Caco-2 (cell line): Measurements from ENCODE around the gene GDPD4. TPM values are rescaled to one million over a fixed set of nuclear protein-coding genes. Genes with fewer than 3 reads are reported as not detected.
A peak's percentile ranks its signal among the peaks of the same experiment; 100 is the strongest.
"Not testable (repeated sequence)": the region's sequence is repeated elsewhere in the genome, so short reads cannot be mapped to it uniquely, and the experiment has no call there.

Source experiments
- BruUV-seq: library from RNA; stranded (reverse); fragments of 400-500 nt; replicated peaks from 2 replicates; lab custom pipeline; 2021; lab: Mats Ljungman, UMichigan
- CTCF ChIA-PET: fragments of 300-600 bp; sonication (Branson Sonifier 250); formaldehyde crosslinking; loops from one replicate; lab custom pipeline; 2022; ENCODE audit warnings: antibody characterized with exemption; lab: Charles Lee
- POLR2A ChIA-PET: fragments of 300-600 bp; sonication (Branson Sonifier 250); formaldehyde crosslinking; loops from one replicate; lab custom pipeline; 2022; ENCODE audit warnings: antibody characterized with exemption; lab: Charles Lee
- DNase-seq, 2 experiments: peaks; one replicate each; pipeline versions ENCODE4 v3.0.0 to v3.0.0-alpha.2; 2020 to 2022
- H3K27me3 ChIP-seq: replicated peaks from 2 replicates; pipeline ENCODE4 v1.6.0; 2011; ENCODE audit warnings: low read length; ENCODE audit not compliant: control insufficient read depth, insufficient read depth
- H3K36me3 ChIP-seq: 2 replicates; pipeline ENCODE4 v1.5.1; 2011; ENCODE audit warnings: low read length; ENCODE audit not compliant: control insufficient read depth, insufficient read depth
- H3K4me1 ChIP-seq: fragments of 250-450 bp; sonication (Bioruptor Pico); 2 replicates; pipeline ENCODE4 v1.5.1; 2020; ENCODE audit warnings: mild to moderate bottlenecking
- H3K4me3 ChIP-seq: 2 replicates; pipeline ENCODE4 v1.5.1; 2011; ENCODE audit warnings: low read depth, mild to moderate bottlenecking, control low read depth, low read length
- H3K9me3 ChIP-seq: fragments of 250-450 bp; sonication (Bioruptor Pico); 2 replicates; pipeline ENCODE4 v1.5.1; 2020; ENCODE audit warnings: mild to moderate bottlenecking, moderate library complexity
- H3K27ac Mint-ChIP-seq: one replicate; pipeline ENCODE4 v1.8.0; 2022; ENCODE audit warnings: mixed read lengths; ENCODE audit not compliant: unreplicated experiment
- H3K27me3 Mint-ChIP-seq: one replicate; pipeline ENCODE4 v1.8.0; 2022; ENCODE audit warnings: mixed read lengths; ENCODE audit not compliant: insufficient read depth, unreplicated experiment
- H3K36me3 Mint-ChIP-seq: one replicate; pipeline ENCODE4 v1.8.0; 2022; ENCODE audit warnings: mild to moderate bottlenecking, mixed read lengths; ENCODE audit not compliant: insufficient read depth, unreplicated experiment
- H3K4me1 Mint-ChIP-seq: one replicate; pipeline ENCODE4 v1.8.0; 2022; ENCODE audit warnings: low read depth, mixed read lengths; ENCODE audit not compliant: unreplicated experiment
- H3K4me3 Mint-ChIP-seq: one replicate; pipeline ENCODE4 v1.8.0; 2022; ENCODE audit warnings: mild to moderate bottlenecking, moderate library complexity, mixed read lengths; ENCODE audit not compliant: unreplicated experiment
- H3K9me3 Mint-ChIP-seq: one replicate; pipeline ENCODE4 v1.8.0; 2022; ENCODE audit warnings: mixed read lengths; ENCODE audit not compliant: unreplicated experiment
- CTCF ChIP-seq, 2 experiments: fragments of 200-600 bp in 1 of 2; IDR thresholded peaks; 1 replicate in 1 of 2; 2 replicates in 1 of 2; pipeline versions ENCODE4 v1.5.1 to v1.8.0; 2011 to 2022; ENCODE audit warnings: antibody characterized with exemption in 1 of 2, control low read depth in 1 of 2, inconsistent platforms in 1 of 2, low read depth in 1 of 2, low read length in 1 of 2, mild to moderate bottlenecking in 1 of 2, moderate library complexity in 1 of 2; ENCODE audit not compliant: insufficient read depth in 1 of 2, severe bottlenecking in 1 of 2, unreplicated experiment in 1 of 2
- intact Hi-C: fragments of 100-400 bp; cut with micrococcal nuclease; formaldehyde crosslinking; loops from one replicate; pipeline ENCODE4 v1.10.0; 2022; ENCODE audit not compliant: unreplicated experiment
- total RNA-seq: library from RNA; stranded (reverse); gene quantifications from 2 replicates; pipeline ENCODE4 v1.2.3, GENCODE V29; 2022

The GDPD4 gene
- total RNA-seq, 1 experiment from 2014 or later = not detected

GRCh38 chr11:77303328-77303727 is 1.8 kb upstream of the GDPD4 start:
- Histone ChIP-seq H3K9me3 (no peaks in the 10 kb centered on the region), H3K27me3 (no peaks in the 10 kb centered on the region), H3K36me3 (no peaks in the 10 kb centered on the region), H3K4me3 (no peak overlapping the region), H3K4me1 (peaks cover 5% of the 10 kb centered on the region; the same call in 1 of the 2 replicates)
- TF ChIP-seq CTCF (IDR thresholded peaks at IDR 0.05; ENCODE audit: insufficient read depth in 1 of 2, low read depth in 1 of 2, low read length in 1 of 2, severe bottlenecking in 1 of 2, unreplicated experiment in 1 of 2) = no peak
- H3K4me3 Mint-ChIP-seq = no peak overlapping the region
- ChIA-PET CTCF (no interaction called here), POLR2A (no interaction called here)
- BruUV-seq = no TSS peak
- H3K36me3 Mint-ChIP-seq = no peaks in the 10 kb centered on the region
- H3K27ac Mint-ChIP-seq = no peak overlapping the region
- no peak for DNase-seq
- peaks cover 3% of the 10 kb centered on the region for H3K27me3 Mint-ChIP-seq
- intact Hi-C loops = no loop called here
- H3K4me1 Mint-ChIP-seq = peaks cover 6% of the 10 kb centered on the region
- no peaks in the 10 kb centered on the region for H3K9me3 Mint-ChIP-seq

GRCh38 chr11:77302752-77303151 is 1.3 kb upstream of the GDPD4 start:
- Mint-ChIP-seq H3K27me3 (no peaks in the 10 kb centered on the region), H3K9me3 (no peaks in the 10 kb centered on the region), H3K27ac (no peak overlapping the region), H3K4me1 (peaks cover 6% of the 10 kb centered on the region), H3K4me3 (no peak overlapping the region), H3K36me3 (no peaks in the 10 kb centered on the region)
- Histone ChIP-seq H3K36me3 (no peaks in the 10 kb centered on the region), H3K4me3 (no peak overlapping the region), H3K27me3 (no peaks in the 10 kb centered on the region), H3K4me1 (peaks cover 5% of the 10 kb centered on the region; the same call in 1 of the 2 replicates), H3K9me3 (no peaks in the 10 kb centered on the region)
- ChIA-PET CTCF (no interaction called here), POLR2A (no interaction called here)
- no peak for TF ChIP-seq CTCF (IDR thresholded peaks at IDR 0.05; ENCODE audit: insufficient read depth in 1 of 2, low read depth in 1 of 2, low read length in 1 of 2, severe bottlenecking in 1 of 2, unreplicated experiment in 1 of 2)
- intact Hi-C loops = no loop called here
- no peak for DNase-seq
- no TSS peak for BruUV-seq

- Mint-ChIP-seq H3K9me3 (no peaks in the 10 kb centered on the region), H3K27ac (no peak overlapping the region), H3K4me1 (peaks cover 6% of the 10 kb centered on the region), H3K27me3 (no peaks in the 10 kb centered on the region), H3K36me3 (no peaks in the 10 kb centered on the region), H3K4me3 (no peak overlapping the region)
- intact Hi-C loops = no loop called here
- TF ChIP-seq CTCF (IDR thresholded peaks at IDR 0.05; ENCODE audit: insufficient read depth in 1 of 2, low read depth in 1 of 2, low read length in 1 of 2, severe bottlenecking in 1 of 2, unreplicated experiment in 1 of 2) = no peak
- ChIA-PET POLR2A (no interaction called here), CTCF (interaction anchor here (0.8 kb wide), 1 partner anchor 319 kb away, joined by 3 read pairs; no protein-coding TSS in a partner anchor)
- H3K9me3 ChIP-seq = no peaks in the 10 kb centered on the region
- no peak overlapping the region for H3K4me3 ChIP-seq
- DNase-seq = no peak
- H3K36me3 ChIP-seq = no peaks in the 10 kb centered on the region
- H3K4me1 ChIP-seq = peaks cover 5% of the 10 kb centered on the region; the same call in 1 of the 2 replicates
- no TSS peak for BruUV-seq
- H3K27me3 ChIP-seq = no peaks in the 10 kb centered on the region
Observed at GRCh38 chr11:77300695-77301094, 791 bp downstream of the GDPD4 start.

GRCh38 chr11:77300028-77300427 is 1.5 kb downstream of the GDPD4 start:
- POLR2A ChIA-PET, CTCF ChIA-PET, H3K4me3 ChIP-seq, H3K27ac Mint-ChIP-seq, H3K4me1 Mint-ChIP-seq, H3K9me3 Mint-ChIP-seq, H3K27me3 Mint-ChIP-seq, H3K36me3 Mint-ChIP-seq, intact Hi-C loops, H3K36me3 ChIP-seq, H3K27me3 ChIP-seq, H3K9me3 ChIP-seq, BruUV-seq, H3K4me1 ChIP-seq, H3K4me3 Mint-ChIP-seq: not testable (repeated sequence)
- DNase-seq = peak; percentile 42 to 56
